NCI-H526 treated with DMSO at 0.1 percent for 48 hours (cell line): ENCODE data around the gene CFAP161.
A peak's percentile ranks its signal among the peaks of the same experiment; 100 is the strongest.

ENCODE experiments used
- DNase-seq: peaks from one replicate; lab custom pipeline; 2025; lab: John Stamatoyannopoulos, UW

Gene CFAP161

GRCh38 chr15:81133782-81134461, at the start of gene CFAP161:
Gene CFAP161, plus strand, starts transcription at chr15:81134270. Its CDS starts 60 bp downstream, at chr15:81134330.
- peak; percentile 85 for DNase-seq

GRCh38 chr15:81084716-81085115, 49.4 kb upstream of the CFAP161 start:
- no peak for DNase-seq

GRCh38 chr15:81085213-81085612, 48.9 kb upstream of the CFAP161 start:
- no peak for DNase-seq

- no peak for DNase-seq
Observed at GRCh38 chr15:81085898-81086297, 48.2 kb upstream of the CFAP161 start.

GRCh38 chr15:81087066-81087465, 47.0 kb upstream of the CFAP161 start:
- no peak for DNase-seq

GRCh38 chr15:81087694-81088093, 46.4 kb upstream of the CFAP161 start:
- no peak for DNase-seq

- DNase-seq = no peak
Observed at GRCh38 chr15:81088470-81089013, 45.5 kb upstream of the CFAP161 start.

GRCh38 chr15:81091889-81092558, 42.0 kb upstream of the CFAP161 start:
- DNase-seq = no peak

GRCh38 chr15:81092559-81092902, 41.5 kb upstream of the CFAP161 start:
- DNase-seq = no peak

GRCh38 chr15:81093961-81094360, 40.1 kb upstream of the CFAP161 start:
- no peak for DNase-seq

GRCh38 chr15:81095690-81096365, 38.2 kb upstream of the CFAP161 start:
- DNase-seq = no peak

GRCh38 chr15:81096398-81096797, 37.7 kb upstream of the CFAP161 start:
- no peak for DNase-seq

- DNase-seq = no peak
Observed at GRCh38 chr15:81097116-81097889, 36.8 kb upstream of the CFAP161 start.

GRCh38 chr15:81097890-81098280, 36.2 kb upstream of the CFAP161 start:
- DNase-seq = no peak

GRCh38 chr15:81098349-81098748, 35.7 kb upstream of the CFAP161 start:
- no peak for DNase-seq

GRCh38 chr15:81098861-81099651, 35.0 kb upstream of the CFAP161 start:
- no peak for DNase-seq

- no peak for DNase-seq
Observed at GRCh38 chr15:81101894-81102815, 31.9 kb upstream of the CFAP161 start.

GRCh38 chr15:81103857-81104256, 30.2 kb upstream of the CFAP161 start:
- no peak for DNase-seq

- DNase-seq = no peak
Observed at GRCh38 chr15:81105545-81105944, 28.5 kb upstream of the CFAP161 start.

- DNase-seq = peak; percentile 36
Observed at GRCh38 chr15:81106560-81106959, 27.5 kb upstream of the CFAP161 start.
